Keratinocyte (primary cell): ENCODE data around the gene FXYD6.

Experiments used
- EZH2 ChIP-seq: IDR thresholded peaks from one replicate; pipeline ENCODE4 v1.6.1; 2012; ENCODE audit warnings: inconsistent platforms, mild to moderate bottlenecking, low read length, moderate library complexity
- TF ChIP-seq, protein P1 (sequence below), 3 experiments: IDR thresholded peaks in 1 of 3; conservative IDR thresholded peaks in 1 of 3; optimal IDR thresholded peaks in 1 of 3; 2 replicates in 2 of 3; 3 replicates in 1 of 3; pipeline versions ENCODE3 to v1.5.1; 2011; ENCODE audit warnings: low read length in 3 of 3, mild to moderate bottlenecking in 3 of 3, moderate library complexity in 2 of 3, control low read depth in 1 of 3, inconsistent platforms in 1 of 3; ENCODE audit not compliant: insufficient read depth in 2 of 3; ENCODE audit errors: extremely low read depth in 1 of 3

DNA sequence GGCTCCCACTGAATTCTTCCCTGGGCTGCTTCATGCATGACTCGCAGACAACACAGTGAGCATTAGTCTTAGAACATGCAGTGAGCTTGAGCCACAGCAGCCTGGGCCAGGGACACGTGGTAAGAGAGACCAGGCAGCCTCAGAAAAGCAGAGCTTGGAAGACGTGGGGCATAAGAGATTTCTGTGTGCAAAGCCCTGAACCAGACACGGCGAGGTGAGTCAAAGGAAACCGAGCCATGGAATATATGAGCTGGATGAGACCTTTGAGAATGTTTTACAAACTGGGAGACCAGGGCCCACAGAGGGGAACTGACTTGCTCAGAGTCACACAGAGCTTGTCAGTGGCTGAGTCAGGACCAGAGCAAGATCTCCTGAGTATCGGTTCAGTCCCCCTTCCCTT, 8.5 kb upstream of the FXYD6 start:
- TF ChIP-seq, protein P1, sequence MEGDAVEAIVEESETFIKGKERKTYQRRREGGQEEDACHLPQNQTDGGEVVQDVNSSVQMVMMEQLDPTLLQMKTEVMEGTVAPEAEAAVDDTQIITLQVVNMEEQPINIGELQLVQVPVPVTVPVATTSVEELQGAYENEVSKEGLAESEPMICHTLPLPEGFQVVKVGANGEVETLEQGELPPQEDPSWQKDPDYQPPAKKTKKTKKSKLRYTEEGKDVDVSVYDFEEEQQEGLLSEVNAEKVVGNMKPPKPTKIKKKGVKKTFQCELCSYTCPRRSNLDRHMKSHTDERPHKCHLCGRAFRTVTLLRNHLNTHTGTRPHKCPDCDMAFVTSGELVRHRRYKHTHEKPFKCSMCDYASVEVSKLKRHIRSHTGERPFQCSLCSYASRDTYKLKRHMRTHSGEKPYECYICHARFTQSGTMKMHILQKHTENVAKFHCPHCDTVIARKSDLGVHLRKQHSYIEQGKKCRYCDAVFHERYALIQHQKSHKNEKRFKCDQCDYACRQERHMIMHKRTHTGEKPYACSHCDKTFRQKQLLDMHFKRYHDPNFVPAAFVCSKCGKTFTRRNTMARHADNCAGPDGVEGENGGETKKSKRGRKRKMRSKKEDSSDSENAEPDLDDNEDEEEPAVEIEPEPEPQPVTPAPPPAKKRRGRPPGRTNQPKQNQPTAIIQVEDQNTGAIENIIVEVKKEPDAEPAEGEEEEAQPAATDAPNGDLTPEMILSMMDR (optimal IDR thresholded peaks at IDR 0.05 in 1 of 3, IDR thresholded peaks at IDR 0.05 in 1 of 3, conservative IDR thresholded peaks at IDR 0.05 in 1 of 3; ENCODE audit: extremely low read depth in 1 of 3, insufficient read depth in 2 of 3, low read length in 3 of 3) = no peak
- no peak for TF ChIP-seq EZH2
